HepG2 (cell line): Measurements from ENCODE around the gene KCTD15. TPM values are rescaled to one million over a fixed set of nuclear protein-coding genes. Genes with fewer than 3 reads are reported as not detected.

ENCODE experiments used
- ATAC-seq: fragments of 200-7000 bp; cut with Tn5 transposase; 3 replicates; pipeline ENCODE4 v1.9.1; 2020; ENCODE audit warnings: mild to moderate bottlenecking, moderate library complexity
- BruUV-seq: library from RNA; stranded (reverse); fragments of 400-500 nt; replicated peaks from 2 replicates; lab custom pipeline; 2021; lab: Mats Ljungman, UMichigan
- CTCF ChIA-PET: fragments of 300-600 bp; formaldehyde crosslinking; extraction: SDS; loops from one replicate; lab custom pipeline; 2021; ENCODE audit warnings: low total read pairs, inconsistent platforms, low intra/inter-chr PET ratio; lab: Yijun Ruan, JAX
- POLR2A ChIA-PET: fragments of 350-600 bp; sonication (Branson Sonifier 250); formaldehyde crosslinking; loops from one replicate; lab custom pipeline; 2020; ENCODE audit warnings: antibody characterized with exemption, inconsistent platforms; lab: Yijun Ruan, JAX
- DNase-seq: peaks from one replicate; pipeline ENCODE4 v3.0.0-alpha.2; 2015; ENCODE audit warnings: low spot score
- FAIRE-seq: peaks from 3 replicates; lab custom pipeline; 2011; peaks lifted over from hg19 to GRCh38; lab: Jason Lieb, UNC
- H2AFZ ChIP-seq: one replicate; pipeline ENCODE4 v1.6.1; 2011; ENCODE audit warnings: low read length, inconsistent platforms
- H3K27ac ChIP-seq: fragments of 300-600 bp; 3 replicates; pipeline ENCODE4 v1.8.0; 2011; ENCODE audit warnings: mixed run types, mild to moderate bottlenecking, mixed read lengths, low read length, inconsistent platforms; ENCODE audit not compliant: insufficient read depth; ENCODE audit errors: extremely low read length
- H3K27me3 ChIP-seq, 2 experiments: fragments of 200-600 bp in 1 of 2; 2 replicates in 1 of 2; 3 replicates in 1 of 2; pipeline versions ENCODE4 v1.6.0 to v1.8.0; 2011; ENCODE audit warnings: low read length in 2 of 2, mild to moderate bottlenecking in 2 of 2, moderate library complexity in 2 of 2, inconsistent platforms in 1 of 2; ENCODE audit not compliant: insufficient read depth in 2 of 2, control insufficient read depth in 1 of 2
- H3K36me3 ChIP-seq, 2 experiments: fragments of 200-600 bp in 1 of 2; replicated peaks in 1 of 2; 2 replicates in 1 of 2; 3 replicates in 1 of 2; pipeline versions ENCODE4 v1.5.1 to v1.8.0; 2011; ENCODE audit warnings: low read length in 2 of 2, inconsistent platforms in 1 of 2; ENCODE audit not compliant: insufficient read depth in 2 of 2, control insufficient read depth in 1 of 2
- H3K4me1 ChIP-seq: 2 replicates; pipeline ENCODE4 v1.5.1; 2012; ENCODE audit warnings: low read length, inconsistent platforms; ENCODE audit not compliant: insufficient read depth
- H3K4me2 ChIP-seq: 2 replicates; pipeline ENCODE4 v1.6.0; 2011; ENCODE audit warnings: low read depth, low read length, inconsistent platforms
- H3K4me3 ChIP-seq, 3 experiments: fragments of 200-600 bp in 1 of 3; sonication (generic), shearing (Covaris generic) in 1 of 3; replicated peaks in 1 of 3; 2 replicates each; pipeline ENCODE4 v1.5.1; 2011 to 2016; ENCODE audit warnings: low read length in 3 of 3, inconsistent platforms in 2 of 3, low read depth in 2 of 3, mild to moderate bottlenecking in 2 of 3, control low read depth in 1 of 3, mixed read lengths in 1 of 3; ENCODE audit not compliant: insufficient read depth in 1 of 3
- H3K79me2 ChIP-seq: one replicate; pipeline ENCODE4 v1.6.1; 2011; ENCODE audit warnings: low read length, inconsistent platforms; ENCODE audit not compliant: insufficient read depth
- H3K9ac ChIP-seq: 2 replicates; pipeline ENCODE4 v1.6.0; 2011; ENCODE audit warnings: mild to moderate bottlenecking, low read depth, low read length, inconsistent platforms; ENCODE audit not compliant: insufficient read depth
- H3K9me3 ChIP-seq: 2 replicates; pipeline ENCODE4 v1.5.1; 2012; ENCODE audit warnings: mild to moderate bottlenecking, low read length
- H4K20me1 ChIP-seq: 2 replicates; pipeline ENCODE4 v1.6.0; 2011; ENCODE audit warnings: inconsistent platforms, mild to moderate bottlenecking, low read length, moderate library complexity; ENCODE audit not compliant: insufficient read depth
- CEBPB ChIP-seq: IDR thresholded peaks from 2 replicates; pipeline ENCODE4 v1.6.1; 2011; ENCODE audit warnings: low read depth, low read length, improper control_type of control experiment, borderline replicate concordance
- FLYWCH1 ChIP-seq: sonication (generic); formaldehyde crosslinking; IDR thresholded peaks from 2 replicates; pipeline ENCODE4 v1.8.1; 2023; ENCODE audit warnings: mild to moderate bottlenecking, missing genetic modification reagents
- GFI1 ChIP-seq: sonication (generic); formaldehyde crosslinking; IDR thresholded peaks from 2 replicates; pipeline ENCODE4 v1.5.0; 2020; ENCODE audit warnings: missing genetic modification reagents, mild to moderate bottlenecking, borderline replicate concordance
- HNRNPH1 ChIP-seq: fragments of 200-400 bp; formaldehyde crosslinking; optimal IDR thresholded peaks from 2 replicates; pipeline ENCODE3; 2017; ENCODE audit warnings: mild to moderate bottlenecking, low read depth, low read length
- HOXA9 ChIP-seq: sonication (generic); formaldehyde crosslinking; IDR thresholded peaks from 2 replicates; pipeline ENCODE4 v1.8.1; 2022; ENCODE audit warnings: missing genetic modification reagents, mild to moderate bottlenecking, moderate library complexity, borderline replicate concordance
- KLF6 ChIP-seq: IDR thresholded peaks from 2 replicates; pipeline ENCODE4 v1.8.0; 2016; ENCODE audit warnings: missing biosample characterization, missing genetic modification reagents
- MIER2 ChIP-seq: IDR thresholded peaks from 2 replicates; pipeline ENCODE4 v1.6.1; 2016; ENCODE audit warnings: missing biosample characterization, missing genetic modification reagents
- NCOA5 ChIP-seq: sonication (generic); formaldehyde crosslinking; IDR thresholded peaks from 2 replicates; pipeline ENCODE4 v1.4.0; 2020; ENCODE audit warnings: missing genetic modification reagents
- NFE2L2 ChIP-seq: fragments of 150-350 bp; IDR thresholded peaks from 2 replicates; pipeline ENCODE4 v1.6.1; 2014; ENCODE audit warnings: low read length
- POLR2A ChIP-seq, 2 experiments: IDR thresholded peaks; 2 replicates each; pipeline ENCODE4 v1.6.1; 2011; ENCODE audit warnings: low read depth in 2 of 2, low read length in 2 of 2, mild to moderate bottlenecking in 1 of 2, moderate library complexity in 1 of 2; ENCODE audit not compliant: insufficient read depth in 1 of 2
- TBL1XR1 ChIP-seq: fragments of 150-350 bp; IDR thresholded peaks from 2 replicates; pipeline ENCODE4 v1.6.1; 2014; ENCODE audit warnings: borderline replicate concordance, low read length; ENCODE audit not compliant: partially characterized antibody
- ZNF260 ChIP-seq: sonication (generic); formaldehyde crosslinking; IDR thresholded peaks from 2 replicates; pipeline ENCODE4 v1.4.0; 2020; ENCODE audit warnings: missing genetic modification reagents, low read depth, mild to moderate bottlenecking, borderline replicate concordance
- ZNF530 ChIP-seq: sonication (generic); formaldehyde crosslinking; IDR thresholded peaks from 2 replicates; pipeline ENCODE4 v1.5.0; 2020; ENCODE audit warnings: low read depth, mild to moderate bottlenecking, missing genetic modification reagents
- ZNF564 ChIP-seq: sonication (generic); formaldehyde crosslinking; IDR thresholded peaks from 2 replicates; pipeline ENCODE4 v1.8.1; 2023; ENCODE audit warnings: mild to moderate bottlenecking, missing genetic modification reagents
- ZNF615 ChIP-seq: sonication (generic); formaldehyde crosslinking; IDR thresholded peaks from 2 replicates; pipeline ENCODE4 v1.5.0; 2020; ENCODE audit warnings: mild to moderate bottlenecking, missing genetic modification reagents, borderline replicate concordance
- ZNF678 ChIP-seq: sonication (generic); formaldehyde crosslinking; IDR thresholded peaks from 2 replicates; pipeline ENCODE4 v1.4.0; 2020; ENCODE audit warnings: mild to moderate bottlenecking, missing genetic modification reagents
- WGBS: methylation state at CpG from one replicate; pipeline ENCODE4 v1.1.6; 2017; ENCODE audit warnings: low lambda C conversion rate; 5-methylcytosine and 5-hydroxymethylcytosine counted together
- in situ Hi-C: cut with HindIII; loops from 2 replicates; pipeline ENCODE4 v1.10.0; 2017; ENCODE audit warnings: low pct_unique_long_range_greater_than_20kb; ENCODE audit not compliant: extremely low pct_ligation_motif_present
- intact Hi-C: fragments of 100-400 bp; cut with micrococcal nuclease; formaldehyde crosslinking; loops from one replicate; pipeline ENCODE4 v1.10.0; 2022; ENCODE audit not compliant: unreplicated experiment
- polyA plus RNA-seq, 8 experiments: library from polyadenylated mRNA; depleted of rRNA in 3 of 8; stranded (reverse) in 7 of 8; unstranded in 1 of 8; fragments of >200 nt; fragmentation: Illumina TruSeq in 4 of 8; extraction: Trizol in 4 of 8; gene quantifications; 2 replicates each; pipeline versions ENCODE4 v1.2.1 to v1.2.3, GENCODE V29; 2011 to 2016; ENCODE audit warnings: low read depth in 4 of 8, missing spikeins in 1 of 8, mixed read lengths in 1 of 8; ENCODE audit not compliant: insufficient read depth in 1 of 8
- total RNA-seq, 5 experiments: library from RNA; depleted of rRNA; stranded (reverse); fragments of >200 nt; fragmentation: Illumina TruSeq; extraction: Trizol; gene quantifications; 2 replicates each; pipeline ENCODE4 v1.2.3, GENCODE V29; 2016; ENCODE audit warnings: low read depth in 1 of 5
- TF ChIP-seq, protein P1 (sequence below): sonication (generic); formaldehyde crosslinking; IDR thresholded peaks from 2 replicates; pipeline ENCODE4 v1.9.0; 2021; ENCODE audit warnings: missing genetic modification reagents, mild to moderate bottlenecking, borderline replicate concordance
- TF ChIP-seq, protein P2 (sequence below): IDR thresholded peaks from 2 replicates; pipeline ENCODE4 v1.6.1; 2016
- TF ChIP-seq, protein P3 (sequence below): IDR thresholded peaks from 2 replicates; pipeline ENCODE4 v1.6.1; 2016; ENCODE audit warnings: mild to moderate bottlenecking, missing biosample characterization, missing genetic modification reagents
- TF ChIP-seq, protein P4 (sequence below): sonication (generic); IDR thresholded peaks from 2 replicates; pipeline ENCODE4 v1.6.1; 2016; ENCODE audit warnings: low read depth, borderline replicate concordance
- TF ChIP-seq, protein P5 (sequence below): sonication (generic); formaldehyde crosslinking; IDR thresholded peaks from 2 replicates; pipeline ENCODE4 v1.8.0; 2022; ENCODE audit warnings: mild to moderate bottlenecking, missing genetic modification reagents, moderate library complexity

Gene KCTD15
- total and polyA plus RNA-seq, 2 of the 13 experiments (the other 11 are each of a cell fraction or from before 2014, with no cell fraction given) = 13.2 to 16.7 TPM

DNA sequence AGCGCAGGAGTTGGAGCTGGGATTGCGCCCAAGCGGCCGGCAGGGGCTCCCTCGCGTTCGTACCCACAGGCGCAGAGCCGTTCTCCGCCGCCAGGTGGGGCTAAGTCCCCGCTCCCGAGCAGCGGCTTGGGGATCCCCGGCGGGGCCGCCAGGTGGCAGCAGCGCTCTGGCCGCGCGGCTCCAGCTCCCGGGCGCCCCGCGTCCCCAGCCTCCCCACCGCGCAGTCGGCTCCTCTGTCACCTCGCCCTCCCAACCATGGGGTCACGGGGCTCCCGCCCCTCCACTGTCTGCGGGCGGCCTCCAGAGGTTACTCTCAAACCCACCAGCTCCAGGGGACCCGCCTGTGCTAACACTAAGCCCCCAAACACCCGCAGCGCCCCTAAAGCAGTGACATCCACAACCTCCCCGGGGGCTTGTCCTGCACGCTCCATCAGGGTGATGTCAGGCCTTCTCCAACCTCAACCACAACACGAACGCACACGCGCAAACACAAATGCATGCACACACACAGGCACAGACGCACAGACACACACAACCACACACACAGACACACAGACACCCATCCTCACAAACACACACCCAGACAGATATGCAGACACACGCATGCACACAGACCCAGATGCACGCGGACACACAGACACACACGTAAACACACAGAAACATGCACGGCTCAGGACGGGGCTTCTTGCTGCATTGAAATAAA lies 18.4 kb upstream of the KCTD15 start:
- H3K79me2 ChIP-seq = no peaks in the 10 kb centered on the region
- FAIRE-seq (peak; percentile 21), ATAC-seq (peak; percentile 83), DNase-seq (peak; percentile 54)
- peak overlapping the region; percentile 60 for H3K4me2 ChIP-seq
- POLR2A ChIA-PET = interaction anchor here (1.7 kb wide), 1 partner anchor 319 kb away, joined by 7 read pairs; no protein-coding TSS in a partner anchor
- BruUV-seq = no TSS peak
- peaks cover 7% of the 10 kb centered on the region for H3K4me1 ChIP-seq
- H3K27me3 ChIP-seq = peaks cover 6 to 52% of the 10 kb centered on the region in 2 experiments
- WGBS = 22% methylated on average over 8 of the region's 49 CpGs
- peaks cover 5% of the 10 kb centered on the region; the same call in 1 of the 2 replicates for H4K20me1 ChIP-seq
- in situ Hi-C loops (loop anchor here (5.0 kb wide), 2 partner anchors 219 to 319 kb away; no protein-coding TSS in a partner anchor), intact Hi-C loops (loop anchor here (1.0 to 2.0 kb wide), 2 partner anchors 220 to 367 kb away; no protein-coding TSS in a partner anchor)
- H3K36me3 ChIP-seq = no peaks in the 10 kb centered on the region
- H3K9me3 ChIP-seq = no peaks in the 10 kb centered on the region
- no peak overlapping the region for H2AFZ ChIP-seq
- H3K9ac ChIP-seq = no peak overlapping the region
- H3K27ac ChIP-seq = no peak overlapping the region
- CTCF ChIA-PET = interaction anchor here (0.8 to 5.6 kb wide), 17 partner anchors 16 to 442 kb away, joined by 3 to 148 read pairs (median 5); no protein-coding TSS in a partner anchor
- H3K4me3 ChIP-seq = peak overlapping the region in 1 of 3 experiments; percentile 51; a peak in 1 of 6 replicates
- no peak for TF ChIP-seq NCOA5 (CRISPR knock-in tag)
- TF ChIP-seq, protein P1, sequence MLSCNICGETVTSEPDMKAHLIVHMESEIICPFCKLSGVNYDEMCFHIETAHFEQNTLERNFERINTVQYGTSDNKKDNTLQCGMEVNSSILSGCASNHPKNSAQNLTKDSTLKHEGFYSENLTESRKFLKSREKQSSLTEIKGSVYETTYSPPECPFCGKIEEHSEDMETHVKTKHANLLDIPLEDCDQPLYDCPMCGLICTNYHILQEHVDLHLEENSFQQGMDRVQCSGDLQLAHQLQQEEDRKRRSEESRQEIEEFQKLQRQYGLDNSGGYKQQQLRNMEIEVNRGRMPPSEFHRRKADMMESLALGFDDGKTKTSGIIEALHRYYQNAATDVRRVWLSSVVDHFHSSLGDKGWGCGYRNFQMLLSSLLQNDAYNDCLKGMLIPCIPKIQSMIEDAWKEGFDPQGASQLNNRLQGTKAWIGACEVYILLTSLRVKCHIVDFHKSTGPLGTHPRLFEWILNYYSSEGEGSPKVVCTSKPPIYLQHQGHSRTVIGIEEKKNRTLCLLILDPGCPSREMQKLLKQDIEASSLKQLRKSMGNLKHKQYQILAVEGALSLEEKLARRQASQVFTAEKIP (CRISPR knock-in tag) = no peak
- TF ChIP-seq MIER2 = peak; percentile 63; the same call in 1 of the 2 replicates
- TF ChIP-seq, protein P2, sequence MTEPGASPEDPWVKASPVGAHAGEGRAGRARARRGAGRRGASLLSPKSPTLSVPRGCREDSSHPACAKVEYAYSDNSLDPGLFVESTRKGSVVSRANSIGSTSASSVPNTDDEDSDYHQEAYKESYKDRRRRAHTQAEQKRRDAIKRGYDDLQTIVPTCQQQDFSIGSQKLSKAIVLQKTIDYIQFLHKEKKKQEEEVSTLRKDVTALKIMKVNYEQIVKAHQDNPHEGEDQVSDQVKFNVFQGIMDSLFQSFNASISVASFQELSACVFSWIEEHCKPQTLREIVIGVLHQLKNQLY (CRISPR knock-in tag) = no peak
- no peak; the same call in 1 of the 2 replicates for TF ChIP-seq KLF6 (CRISPR knock-in tag)
- TF ChIP-seq NFE2L2 = no peak
- no peak for TF ChIP-seq CEBPB
- TF ChIP-seq, protein P3, sequence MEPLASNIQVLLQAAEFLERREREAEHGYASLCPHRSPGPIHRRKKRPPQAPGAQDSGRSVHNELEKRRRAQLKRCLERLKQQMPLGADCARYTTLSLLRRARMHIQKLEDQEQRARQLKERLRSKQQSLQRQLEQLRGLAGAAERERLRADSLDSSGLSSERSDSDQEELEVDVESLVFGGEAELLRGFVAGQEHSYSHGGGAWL (CRISPR knock-in tag) = no peak
- TF ChIP-seq HOXA9 (CRISPR knock-in tag) = no peak
- TF ChIP-seq TBL1XR1 = no peak
- TF ChIP-seq GFI1 (CRISPR knock-in tag) = 0 out of 2 replicates have a peak, but pooled peaks have one; percentile 19
- TF ChIP-seq ZNF678 = no peak
- TF ChIP-seq ZNF615 = no peak
- no peak for TF ChIP-seq FLYWCH1 (CRISPR knock-in tag)
- no peak for TF ChIP-seq HNRNPH1
- TF ChIP-seq ZNF260 (CRISPR knock-in tag) = no peak
- TF ChIP-seq, protein P4, sequence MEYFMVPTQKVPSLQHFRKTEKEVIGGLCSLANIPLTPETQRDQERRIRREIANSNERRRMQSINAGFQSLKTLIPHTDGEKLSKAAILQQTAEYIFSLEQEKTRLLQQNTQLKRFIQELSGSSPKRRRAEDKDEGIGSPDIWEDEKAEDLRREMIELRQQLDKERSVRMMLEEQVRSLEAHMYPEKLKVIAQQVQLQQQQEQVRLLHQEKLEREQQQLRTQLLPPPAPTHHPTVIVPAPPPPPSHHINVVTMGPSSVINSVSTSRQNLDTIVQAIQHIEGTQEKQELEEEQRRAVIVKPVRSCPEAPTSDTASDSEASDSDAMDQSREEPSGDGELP = no peak
- no peak for TF ChIP-seq ZNF530
- TF ChIP-seq, protein P5, sequence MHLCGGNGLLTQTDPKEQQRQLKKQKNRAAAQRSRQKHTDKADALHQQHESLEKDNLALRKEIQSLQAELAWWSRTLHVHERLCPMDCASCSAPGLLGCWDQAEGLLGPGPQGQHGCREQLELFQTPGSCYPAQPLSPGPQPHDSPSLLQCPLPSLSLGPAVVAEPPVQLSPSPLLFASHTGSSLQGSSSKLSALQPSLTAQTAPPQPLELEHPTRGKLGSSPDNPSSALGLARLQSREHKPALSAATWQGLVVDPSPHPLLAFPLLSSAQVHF (CRISPR knock-in tag) = no peak
- TF ChIP-seq ZNF564 = no peak
- no peak for TF ChIP-seq POLR2A (IDR thresholded peaks at IDR 0.05; ENCODE audit: insufficient read depth in 1 of 2, low read depth in 2 of 2, low read length in 2 of 2)
